Measurements from ENCODE around the gene ARL16.

ARL16 gene

GRCh38 chr17:81644496-81644895, 39.1 kb downstream of the ARL16 start:
- no peak for DNase-seq (ENCODE audit: low read depth, low spot score)

- peak; percentile 70 for DNase-seq (ENCODE audit: low read depth, low spot score)
Observed at GRCh38 chr17:81641825-81642489, 41.6 kb downstream of the ARL16 start.

GRCh38 chr17:81640011-81640410, 43.6 kb downstream of the ARL16 start:
- DNase-seq (ENCODE audit: low read depth, low spot score): no peak

GRCh38 chr17:81638683-81639082, 44.9 kb downstream of the ARL16 start:
- DNase-seq (ENCODE audit: low read depth, low spot score): no peak

GRCh38 chr17:81636505-81637288, 46.9 kb downstream of the ARL16 start, which contains the start of the genes NPLOC4 and TSPAN10:
Gene NPLOC4, minus strand, starts transcription at chr17:81637112. Its CDS starts 182 bp downstream, at chr17:81636930.
Gene TSPAN10, plus strand, starts transcription at chr17:81637196. Its CDS starts 5,217 bp downstream, at chr17:81642413.
- peak; percentile 96 for DNase-seq (ENCODE audit: low read depth, low spot score)

GRCh38 chr17:81635973-81636504, 47.6 kb downstream of the ARL16 start:
- DNase-seq (ENCODE audit: low read depth, low spot score): no peak

DNA sequence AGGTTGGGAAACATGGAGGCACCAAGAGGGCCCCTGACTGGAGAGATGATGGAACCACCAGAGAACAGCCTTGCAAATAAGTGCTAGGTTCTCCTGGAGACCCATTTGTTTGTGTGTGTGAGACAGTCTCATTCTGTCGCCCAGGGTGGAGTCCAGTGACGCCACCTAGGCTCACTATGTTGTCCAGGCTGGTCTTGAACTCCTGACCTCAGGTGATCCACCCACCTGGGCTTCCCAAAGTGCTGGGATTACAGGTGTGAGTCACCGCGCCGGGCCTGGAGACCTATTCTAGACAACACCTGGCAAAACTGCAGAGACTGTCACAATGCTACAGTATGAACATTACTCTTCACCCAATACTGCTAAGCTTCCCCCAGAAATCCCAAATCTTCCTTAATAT, 48.2 kb downstream of the ARL16 start:
- DNase-seq (ENCODE audit: low read depth, low spot score): no peak

DNA sequence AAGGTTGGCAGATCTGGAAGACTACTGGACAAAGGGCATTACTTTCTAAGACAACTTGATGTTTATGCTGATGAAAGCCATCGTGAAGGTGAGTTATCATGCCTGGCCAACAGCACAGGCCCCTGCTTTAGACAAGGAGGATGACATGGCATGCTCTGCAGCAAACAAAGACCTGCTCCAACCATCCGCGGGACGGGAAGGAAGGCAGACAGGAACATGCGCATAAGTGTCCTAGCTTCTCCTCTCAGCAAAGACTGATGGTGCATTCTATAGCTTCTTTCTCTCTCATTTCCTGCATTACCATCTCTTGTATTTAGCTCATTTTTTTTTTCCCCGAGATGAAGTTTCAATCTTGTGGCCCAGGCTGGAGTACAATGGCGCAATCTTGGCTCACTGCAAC, 52.1 kb downstream of the ARL16 start:
- no peak for DNase-seq (ENCODE audit: low read depth, low spot score)
